Tibial artery (tissue), 4 donors: ENCODE data around the gene ADIRF.

Experiments
- DNase-seq, 2 donors: peaks; one replicate each; pipeline ENCODE4 v3.0.0-alpha.2; 2019
- H3K27ac ChIP-seq, 2 donors: fragments of 200-600 bp; sonication (generic) in 1 of 2; 1 replicate in 1 of 2; 2 replicates in 1 of 2; pipeline ENCODE4 v1.5.1; 2018 to 2019; ENCODE audit warnings: mild to moderate bottlenecking in 1 of 2
- H3K27me3 ChIP-seq, 2 donors: fragments of 200-600 bp; sonication (generic) in 1 of 2; one replicate each; pipeline versions ENCODE4 v1.5.1 to v1.6.0; 2016 to 2019
- H3K36me3 ChIP-seq, 3 donors: fragments of 200-600 bp; sonication (generic) in 2 of 3; one replicate each; pipeline ENCODE4 v1.5.1; 2016 to 2019; ENCODE audit warnings: mild to moderate bottlenecking in 2 of 3
- H3K4me1 ChIP-seq, 4 donors: fragments of 200-600 bp; sonication (generic) in 2 of 4; 1 replicate in 3 of 4; 2 replicates in 1 of 4; pipeline ENCODE4 v1.5.1; 2016 to 2019
- H3K4me3 ChIP-seq, 2 donors: fragments of 200-600 bp; sonication (generic) in 1 of 2; 1 replicate in 1 of 2; 2 replicates in 1 of 2; pipeline ENCODE4 v1.5.1; 2018 to 2019; ENCODE audit warnings: mild to moderate bottlenecking in 2 of 2
- H3K9me3 ChIP-seq, 3 donors: fragments of 200-600 bp; sonication (generic) in 1 of 3; one replicate each; pipeline ENCODE4 v1.5.1; 2016 to 2019
- intact Hi-C: fragments of 100-400 bp; cut with DNase I; formaldehyde crosslinking; loops from one replicate; pipeline ENCODE4 v1.15.0; 2023; ENCODE audit warnings: low total_unique reads
- TF ChIP-seq, protein P1 (sequence below), 2 experiments: fragments of 200-600 bp in 1 of 2; fragments of 450-650 bp in 1 of 2; IDR thresholded peaks; one replicate each; pipeline ENCODE4 v1.5.1; 2017 to 2019; ENCODE audit warnings: antibody characterized with exemption in 2 of 2, mild to moderate bottlenecking in 1 of 2, moderate library complexity in 1 of 2

The ADIRF gene

DNA sequence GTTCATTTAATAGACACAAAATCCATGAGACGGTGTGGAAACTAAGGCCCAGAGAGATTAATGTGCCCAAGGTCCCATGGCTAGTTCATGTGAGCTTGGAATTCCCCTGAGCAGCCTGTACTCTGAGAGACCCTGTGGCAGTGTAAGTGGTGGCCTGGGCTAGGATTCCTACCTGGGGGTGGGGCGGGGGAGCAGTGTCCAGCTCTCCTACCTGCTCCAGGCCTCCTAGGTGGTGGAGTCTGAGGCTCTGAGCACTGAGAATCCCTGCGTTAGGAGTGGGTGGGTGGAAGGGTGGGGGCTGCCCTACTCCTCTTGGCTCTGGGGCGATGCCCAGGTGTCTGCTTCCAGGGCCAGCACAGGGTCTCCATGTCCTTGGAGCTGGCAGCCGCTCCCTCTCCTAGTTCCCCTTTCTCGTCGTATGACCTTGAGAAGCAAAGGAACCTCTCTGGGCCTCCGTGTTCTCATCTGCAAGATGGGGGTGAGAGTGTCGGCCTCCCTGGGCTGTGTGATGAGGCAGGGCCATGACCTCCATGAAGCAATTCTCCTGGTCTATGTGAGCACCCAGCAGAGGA lies 7.3 kb upstream of the ADIRF start:
- intact Hi-C loops, result loop anchor here (10.0 kb wide), 1 partner anchor 134 kb away; the partner anchor contains the start of genes GLUD1 and SHLD2
- Histone ChIP-seq H3K27me3 (no peaks in the 10 kb centered on the region), H3K9me3 (no peaks in the 10 kb centered on the region), H3K27ac (peak overlapping the region; percentile 91 to 94), H3K36me3 (peaks cover 0 to 6% (median 0%) of the 10 kb centered on the region in 3 donors), H3K4me3 (peak overlapping the region in 1 of 2 donors; percentile 50), H3K4me1 (peaks cover 5 to 78% (median 72%) of the 10 kb centered on the region in 4 donors)
- peak; percentile 16 to 61 for DNase-seq
- TF ChIP-seq, protein P1, sequence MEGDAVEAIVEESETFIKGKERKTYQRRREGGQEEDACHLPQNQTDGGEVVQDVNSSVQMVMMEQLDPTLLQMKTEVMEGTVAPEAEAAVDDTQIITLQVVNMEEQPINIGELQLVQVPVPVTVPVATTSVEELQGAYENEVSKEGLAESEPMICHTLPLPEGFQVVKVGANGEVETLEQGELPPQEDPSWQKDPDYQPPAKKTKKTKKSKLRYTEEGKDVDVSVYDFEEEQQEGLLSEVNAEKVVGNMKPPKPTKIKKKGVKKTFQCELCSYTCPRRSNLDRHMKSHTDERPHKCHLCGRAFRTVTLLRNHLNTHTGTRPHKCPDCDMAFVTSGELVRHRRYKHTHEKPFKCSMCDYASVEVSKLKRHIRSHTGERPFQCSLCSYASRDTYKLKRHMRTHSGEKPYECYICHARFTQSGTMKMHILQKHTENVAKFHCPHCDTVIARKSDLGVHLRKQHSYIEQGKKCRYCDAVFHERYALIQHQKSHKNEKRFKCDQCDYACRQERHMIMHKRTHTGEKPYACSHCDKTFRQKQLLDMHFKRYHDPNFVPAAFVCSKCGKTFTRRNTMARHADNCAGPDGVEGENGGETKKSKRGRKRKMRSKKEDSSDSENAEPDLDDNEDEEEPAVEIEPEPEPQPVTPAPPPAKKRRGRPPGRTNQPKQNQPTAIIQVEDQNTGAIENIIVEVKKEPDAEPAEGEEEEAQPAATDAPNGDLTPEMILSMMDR (IDR thresholded peaks at IDR 0.05), result no peak

DNA sequence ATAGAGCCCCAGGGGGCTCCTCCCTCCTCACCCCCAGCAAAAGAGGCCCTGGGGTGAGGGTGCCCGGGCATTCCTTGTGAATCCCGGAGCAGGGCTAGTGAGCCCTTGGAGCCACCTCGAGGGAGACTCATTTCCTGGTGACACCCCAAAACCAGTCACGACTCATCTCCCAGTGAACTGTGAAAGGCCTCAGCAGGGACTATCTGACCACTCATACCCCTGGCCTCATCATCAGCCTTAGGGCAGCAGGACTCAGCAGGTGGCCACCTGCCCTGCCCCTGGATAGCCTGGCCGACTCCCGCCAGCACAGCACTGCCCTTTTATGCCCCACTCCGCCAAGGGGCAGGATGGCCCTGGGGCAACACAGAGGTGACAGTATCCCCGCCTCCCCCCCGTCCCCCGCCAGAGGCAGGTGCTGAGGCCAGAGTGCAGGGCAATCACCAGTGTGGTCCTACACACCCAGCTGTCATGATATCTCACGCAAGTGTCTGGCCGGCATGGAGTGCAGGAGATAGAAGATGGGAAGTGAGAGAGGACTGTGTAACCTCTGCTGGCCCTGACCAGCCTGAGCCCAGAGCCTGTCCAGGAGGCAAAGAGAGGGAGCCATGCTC lies 6.7 kb upstream of the ADIRF start:
- Histone ChIP-seq H3K27me3 (no peaks in the 10 kb centered on the region), H3K4me1 (peaks cover 5 to 78% (median 72%) of the 10 kb centered on the region in 4 donors), H3K4me3 (no peak overlapping the region), H3K9me3 (no peaks in the 10 kb centered on the region), H3K27ac (peak overlapping the region in 1 of 2 donors; percentile 100), H3K36me3 (peaks cover 0 to 6% (median 0%) of the 10 kb centered on the region in 3 donors)
- peak; percentile 20 to 61 for DNase-seq
- TF ChIP-seq, protein P1 (IDR thresholded peaks at IDR 0.05), result no peak
- intact Hi-C loops, result loop anchor here (2.0 to 10.0 kb wide), 2 partner anchors 19 to 133 kb away; partner anchors contain the start of genes GLUD1 and SHLD2

DNA sequence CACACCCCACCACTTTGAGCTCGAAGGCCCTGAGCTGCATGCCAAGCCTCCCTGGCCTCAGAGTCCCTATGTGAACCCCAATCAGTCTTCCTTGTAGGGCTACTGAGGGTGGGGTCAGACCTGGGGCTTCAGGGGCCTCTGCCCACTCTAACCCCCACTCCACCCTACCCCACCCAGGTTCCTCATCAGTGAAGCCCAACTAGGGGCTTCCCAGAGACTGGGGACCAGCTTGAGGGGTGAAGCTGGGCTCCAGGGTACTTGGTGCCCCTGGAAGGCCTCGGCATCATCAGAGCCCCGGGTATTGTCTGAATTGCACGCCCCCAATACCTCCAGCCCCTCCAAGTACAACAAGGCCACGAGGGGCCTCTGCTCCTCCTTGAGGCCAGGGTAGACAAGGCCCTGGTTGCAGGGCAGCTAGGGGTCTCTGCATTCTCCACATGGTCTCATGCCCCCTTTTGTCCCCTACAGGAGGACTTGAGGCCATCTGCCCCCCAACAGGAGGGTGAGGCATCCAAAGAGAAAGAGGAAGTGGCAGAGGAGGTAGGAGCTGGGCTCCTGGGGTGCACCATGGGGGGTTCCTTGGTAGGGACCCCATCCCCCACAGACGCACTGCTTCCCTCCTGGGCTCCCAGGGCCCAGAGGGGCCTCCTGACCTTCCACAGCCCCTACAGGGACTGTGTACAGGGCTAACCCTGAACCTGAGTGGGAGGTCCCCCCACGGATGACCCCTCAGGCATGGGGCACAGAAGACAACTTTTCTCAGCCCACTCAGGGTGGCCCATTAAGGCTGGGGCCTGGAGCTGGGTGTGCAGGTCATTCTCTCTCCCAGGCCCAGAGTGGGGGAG lies 5.9 kb upstream of the ADIRF start:
- TF ChIP-seq, protein P1 (IDR thresholded peaks at IDR 0.05), result no peak
- intact Hi-C loops, result loop anchor here (2.0 to 10.0 kb wide), 2 partner anchors 20 to 132 kb away; partner anchors contain the start of genes GLUD1 and SHLD2

DNA sequence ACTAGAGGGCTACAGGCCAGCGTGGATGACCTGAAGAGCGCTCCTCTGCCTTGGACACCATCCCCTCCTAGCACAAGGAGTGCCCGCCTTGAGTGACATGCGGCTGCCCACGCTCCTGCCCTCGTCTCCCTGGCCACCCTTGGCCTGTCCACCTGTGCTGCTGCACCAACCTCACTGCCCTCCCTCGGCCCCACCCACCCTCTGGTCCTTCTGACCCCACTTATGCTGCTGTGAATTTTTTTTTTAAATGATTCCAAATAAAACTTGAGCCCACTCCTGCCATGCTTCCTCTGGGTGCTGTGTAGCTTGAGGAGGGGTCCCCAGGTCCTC lies 5.3 kb upstream of the ADIRF start:
- Histone ChIP-seq H3K4me1 (peaks cover 5 to 78% (median 72%) of the 10 kb centered on the region in 4 donors), H3K36me3 (peaks cover 0 to 6% (median 0%) of the 10 kb centered on the region in 3 donors), H3K27me3 (no peaks in the 10 kb centered on the region), H3K4me3 (no peak overlapping the region), H3K27ac (peak overlapping the region; percentile 70 to 100), H3K9me3 (no peaks in the 10 kb centered on the region)
- TF ChIP-seq, protein P1 (IDR thresholded peaks at IDR 0.05), result no peak
- DNase-seq, result no peak
- intact Hi-C loops, result loop anchor here (2.0 to 10.0 kb wide), 2 partner anchors 20 to 132 kb away; partner anchors contain the start of genes GLUD1 and SHLD2

More for the DNA sequence above, 5.9 kb upstream of the ADIRF start:
- Histone ChIP-seq H3K27me3 (no peaks in the 10 kb centered on the region), H3K4me1 (peaks cover 5 to 78% (median 72%) of the 10 kb centered on the region in 4 donors), H3K27ac (peak overlapping the region; percentile 70 to 100), H3K9me3 (no peaks in the 10 kb centered on the region), H3K36me3 (peaks cover 0 to 6% (median 0%) of the 10 kb centered on the region in 3 donors), H3K4me3 (no peak overlapping the region)
- peak in 1 of 2 donors; percentile 63 for DNase-seq

DNA sequence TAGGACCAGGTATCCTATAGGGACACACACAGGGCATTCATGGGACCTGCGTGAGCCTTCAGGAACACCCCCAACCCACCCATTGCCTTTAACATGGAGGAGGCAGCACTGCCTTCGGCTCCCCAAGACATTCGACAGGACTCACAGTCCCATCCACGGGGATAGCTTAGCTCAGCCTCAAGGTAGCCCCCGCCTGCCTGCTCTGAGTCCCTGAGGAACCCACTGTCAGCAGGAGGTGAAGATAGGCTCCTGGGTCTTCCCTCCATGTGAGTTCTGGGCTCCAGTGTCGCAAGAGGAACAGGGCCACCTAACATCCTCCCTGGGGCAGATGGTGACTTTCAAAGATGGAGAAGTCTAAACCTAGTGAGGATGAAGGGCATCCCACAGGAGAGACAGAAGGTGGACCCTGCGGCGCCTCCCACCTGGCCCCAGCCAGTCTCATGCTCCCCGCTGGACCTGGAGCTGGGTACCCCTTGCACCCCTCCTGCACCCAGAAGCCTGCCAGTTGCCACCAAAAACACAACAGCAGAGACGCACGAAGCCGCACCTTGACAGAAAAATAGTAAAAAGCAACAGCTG lies 4.9 kb upstream of the ADIRF start:
- Histone ChIP-seq H3K4me3 (no peak overlapping the region), H3K27ac (peak overlapping the region; percentile 70 to 100), H3K27me3 (no peaks in the 10 kb centered on the region), H3K36me3 (peaks cover 0 to 6% (median 0%) of the 10 kb centered on the region in 3 donors), H3K9me3 (no peaks in the 10 kb centered on the region), H3K4me1 (peaks cover 5 to 75% (median 71%) of the 10 kb centered on the region in 4 donors)
- DNase-seq, result peak in 1 of 2 donors; percentile 59
- TF ChIP-seq, protein P1 (IDR thresholded peaks at IDR 0.05), result no peak
- intact Hi-C loops, result loop anchor here (2.0 to 10.0 kb wide), 2 partner anchors 21 to 131 kb away; partner anchors contain the start of genes GLUD1 and SHLD2
